HG03108 (cell line): Measurements from ENCODE around the gene FBXW10.
"Not testable (repeated sequence)": the region's sequence is repeated elsewhere in the genome, so short reads cannot be mapped to it uniquely, and the experiment has no call there.

Experiments
- ATAC-seq: cut with Tn5 transposase; IDR thresholded peaks from one replicate; pipeline ENCODE4 v1.9.1; 2021; ENCODE audit warnings: moderate library complexity; ENCODE audit not compliant: unreplicated experiment

FBXW10 gene, protein sequence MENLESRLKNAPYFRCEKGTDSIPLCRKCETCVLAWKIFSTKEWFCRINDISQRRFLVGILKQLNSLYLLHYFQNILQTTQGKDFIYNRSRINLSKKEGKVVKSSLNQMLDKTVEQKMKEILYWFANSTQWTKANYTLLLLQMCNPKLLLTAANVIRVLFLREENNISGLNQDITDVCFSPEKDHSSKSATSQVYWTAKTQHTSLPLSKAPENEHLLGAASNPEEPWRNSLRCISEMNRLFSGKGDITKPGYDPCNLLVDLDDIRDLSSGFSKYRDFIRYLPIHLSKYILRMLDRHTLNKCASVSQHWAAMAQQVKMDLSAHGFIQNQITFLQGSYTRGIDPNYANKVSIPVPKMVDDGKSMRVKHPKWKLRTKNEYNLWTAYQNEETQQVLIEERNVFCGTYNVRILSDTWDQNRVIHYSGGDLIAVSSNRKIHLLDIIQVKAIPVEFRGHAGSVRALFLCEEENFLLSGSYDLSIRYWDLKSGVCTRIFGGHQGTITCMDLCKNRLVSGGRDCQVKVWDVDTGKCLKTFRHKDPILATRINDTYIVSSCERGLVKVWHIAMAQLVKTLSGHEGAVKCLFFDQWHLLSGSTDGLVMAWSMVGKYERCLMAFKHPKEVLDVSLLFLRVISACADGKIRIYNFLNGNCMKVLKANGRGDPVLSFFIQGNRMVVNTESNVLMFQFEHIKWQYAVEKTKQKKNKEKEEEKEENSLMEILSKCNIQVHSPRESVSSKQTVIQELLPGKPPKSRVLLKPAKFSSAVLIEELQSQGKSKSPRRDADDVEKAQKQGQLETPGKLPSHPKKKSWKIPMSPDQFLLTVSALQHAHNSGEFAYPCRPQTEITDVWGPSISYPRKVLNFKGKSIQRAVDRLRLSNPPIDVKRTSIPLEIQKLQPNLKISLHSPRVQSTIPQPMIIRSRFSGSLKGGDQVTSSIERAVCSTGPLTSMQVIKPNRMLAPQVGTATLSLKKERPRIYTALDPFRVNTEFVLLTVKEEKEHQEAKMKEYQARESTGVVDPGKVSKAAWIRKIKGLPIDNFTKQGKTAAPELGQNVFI

GRCh38 chr17:18743699-18744421 is at the start of gene FBXW10:
Gene FBXW10, plus strand, starts transcription at chr17:18744054. Its CDS starts 191 bp downstream, at chr17:18744245.
- not testable (repeated sequence) for ATAC-seq

DNA sequence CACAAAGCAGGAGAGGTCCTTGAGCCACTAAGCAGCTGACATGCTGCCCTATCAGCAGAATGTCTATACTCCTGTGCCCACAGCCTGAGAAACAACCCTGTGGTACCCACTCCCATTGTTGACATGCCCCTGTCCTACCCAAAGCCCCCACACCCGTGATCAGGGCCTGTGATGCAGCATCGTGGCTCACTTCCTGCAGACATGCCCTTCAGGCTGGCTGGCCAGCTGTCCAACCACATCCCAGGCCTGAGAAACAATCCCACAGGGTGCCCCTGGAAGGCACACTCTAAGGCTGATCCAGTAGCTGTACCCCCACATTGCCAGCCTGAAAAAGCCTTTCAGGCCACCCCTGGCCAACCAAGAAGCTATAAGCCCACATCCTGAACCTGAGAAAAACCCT is 48.7 kb upstream of the FBXW10 start:
- ATAC-seq, result not testable (repeated sequence)

- ATAC-seq, result not testable (repeated sequence)
Observed at GRCh38 chr17:18698473-18699103, 45.3 kb upstream of the FBXW10 start.

DNA sequence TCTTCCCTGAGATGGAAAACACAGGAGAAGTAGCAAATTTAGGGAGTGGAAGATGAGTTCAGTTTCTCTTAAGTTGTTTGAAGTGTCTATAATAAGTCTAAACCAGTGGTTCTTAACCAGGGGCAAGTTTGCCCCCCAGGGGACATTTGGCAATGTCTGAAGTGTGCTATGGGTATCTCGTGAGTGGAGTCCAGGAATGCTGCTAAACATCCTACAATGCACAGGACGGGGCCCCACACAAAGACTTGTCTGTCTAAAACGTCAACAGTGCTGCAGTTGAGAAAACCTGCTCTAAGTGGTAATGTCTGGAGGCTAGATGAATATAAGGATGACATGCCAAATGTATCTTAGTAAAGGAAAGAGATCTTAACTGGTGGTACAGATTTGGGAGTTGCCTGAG is 37.9 kb upstream of the FBXW10 start:
- not testable (repeated sequence) for ATAC-seq

- not testable (repeated sequence) for ATAC-seq
Observed at GRCh38 chr17:18708215-18708614, 35.6 kb upstream of the FBXW10 start.

GRCh38 chr17:18712354-18712999 is 31.4 kb upstream of the FBXW10 start:
- ATAC-seq, result not testable (repeated sequence)

DNA sequence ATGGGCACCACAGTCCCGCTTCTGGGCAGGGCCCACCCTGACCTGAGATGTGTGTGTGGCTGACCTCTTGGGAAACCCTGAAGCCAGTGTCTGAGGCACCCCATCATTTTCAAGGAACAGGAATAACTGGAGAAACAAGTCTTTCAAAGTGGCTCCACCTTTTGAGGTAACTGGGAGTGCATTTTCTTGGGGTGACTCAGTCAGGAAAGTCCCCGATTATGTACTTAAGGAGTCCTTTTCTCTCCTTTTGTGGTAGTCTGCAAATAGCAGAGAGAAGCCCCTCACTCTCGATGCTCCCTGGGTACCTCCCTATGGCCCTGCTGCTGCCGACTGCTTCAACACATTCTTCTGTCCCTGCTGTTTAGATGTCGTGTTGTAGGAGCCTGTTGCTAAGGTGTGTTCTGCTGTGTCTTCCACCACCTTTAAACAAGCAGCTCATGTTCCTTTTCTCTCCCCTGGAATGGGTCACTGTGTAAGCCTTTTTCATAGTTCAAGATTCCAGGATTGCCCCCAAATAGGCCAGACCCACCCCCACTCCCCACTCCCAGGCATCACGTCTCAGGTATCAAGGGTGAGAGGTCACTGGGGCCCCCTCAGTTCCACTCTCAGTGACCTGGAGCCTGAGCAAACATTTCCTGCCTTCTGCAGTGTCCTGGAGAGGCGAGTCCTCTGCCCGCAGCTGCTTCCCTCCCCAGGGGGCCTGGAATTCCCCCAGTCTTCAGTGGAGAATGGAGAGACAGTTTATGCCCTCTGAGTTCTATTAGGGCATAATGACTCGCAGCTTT is 25.0 kb upstream of the FBXW10 start:
- ATAC-seq, result not testable (repeated sequence)

- ATAC-seq, result not testable (repeated sequence)
Observed at GRCh38 chr17:18719428-18720110, 24.3 kb upstream of the FBXW10 start.

GRCh38 chr17:18721775-18722547 is 21.9 kb upstream of the FBXW10 start:
- not testable (repeated sequence) for ATAC-seq

DNA sequence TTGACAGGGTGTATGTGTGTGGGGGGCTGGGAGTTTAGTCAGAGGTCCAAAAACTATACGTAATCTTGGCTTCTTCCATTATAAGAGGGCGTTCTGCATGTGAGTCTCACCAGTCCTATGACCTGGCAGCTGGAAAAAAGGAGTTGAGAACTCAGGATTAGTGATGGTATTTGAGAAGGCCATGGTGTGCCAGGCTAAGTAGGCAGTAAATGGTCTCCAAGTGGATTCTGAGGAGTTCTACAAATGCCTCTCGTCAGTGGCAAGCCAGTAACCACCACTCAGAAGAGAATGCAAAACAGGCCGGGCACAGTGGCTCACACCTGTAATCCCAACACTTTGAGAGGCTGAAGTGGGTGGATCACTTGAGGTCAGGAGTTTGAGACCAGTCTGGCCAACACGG is 21.2 kb upstream of the FBXW10 start:
- not testable (repeated sequence) for ATAC-seq

DNA sequence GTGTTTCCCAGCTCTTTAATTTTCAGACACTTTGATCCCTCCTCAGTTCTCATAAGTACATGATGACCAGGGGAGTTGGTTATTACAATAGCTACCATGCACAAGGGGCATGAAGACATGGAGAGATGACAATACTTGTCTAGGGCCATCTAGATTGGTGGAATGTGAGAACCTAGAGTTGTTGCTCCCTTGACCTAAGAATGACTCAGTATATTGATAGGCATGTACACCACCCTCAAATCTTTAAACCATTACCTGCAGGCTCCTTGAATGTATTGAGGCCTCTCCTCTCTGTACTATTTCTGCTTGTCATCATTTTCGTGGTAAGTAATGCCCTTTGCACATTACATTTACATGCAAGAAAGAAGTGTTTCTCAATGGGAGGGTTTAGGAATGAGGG is 20.3 kb upstream of the FBXW10 start:
- not testable (repeated sequence) for ATAC-seq

DNA sequence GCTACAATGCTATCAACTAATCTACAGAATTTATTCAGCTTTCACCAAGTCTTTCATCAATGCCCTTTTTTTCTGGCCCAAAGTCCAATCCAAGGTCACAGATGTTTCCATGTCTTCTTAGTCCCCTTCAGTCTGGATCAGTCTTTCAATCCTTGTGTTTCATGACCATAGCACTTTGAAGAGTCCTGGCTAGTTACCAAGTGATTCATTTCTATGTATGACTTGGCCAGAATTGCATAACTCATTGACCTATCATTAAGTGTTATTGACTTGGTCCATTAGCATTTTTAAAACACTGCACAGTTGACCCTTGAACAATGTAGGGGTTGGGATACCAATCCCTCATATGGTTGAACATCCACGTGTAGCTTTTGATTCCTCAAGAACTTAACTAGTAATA is 11.4 kb upstream of the FBXW10 start:
- not testable (repeated sequence) for ATAC-seq

- ATAC-seq, result not testable (repeated sequence)
Observed at GRCh38 chr17:18733350-18733749, 10.5 kb upstream of the FBXW10 start.

GRCh38 chr17:18739616-18740391 is 4.0 kb upstream of the FBXW10 start:
- ATAC-seq, result not testable (repeated sequence)

DNA sequence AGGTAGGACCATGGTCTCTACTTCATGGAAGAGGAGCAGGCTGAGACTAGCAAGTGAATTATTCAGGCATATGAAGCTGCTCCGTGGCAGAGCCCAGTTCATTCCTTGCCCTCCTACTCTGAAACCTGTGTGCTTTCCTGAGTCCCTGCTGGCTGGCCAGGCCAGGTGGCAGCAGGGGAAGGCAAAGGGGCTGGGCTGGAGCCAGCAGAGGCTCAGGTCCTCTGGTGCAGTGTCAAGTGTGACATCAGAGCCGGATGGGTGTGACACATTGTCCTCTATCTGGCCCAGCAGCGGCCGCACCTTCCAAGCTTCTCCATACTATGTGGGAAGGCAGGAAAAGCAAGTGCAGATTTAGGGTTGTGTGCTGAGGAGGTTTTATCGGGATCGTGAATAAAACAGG is 2.6 kb upstream of the FBXW10 start:
- not testable (repeated sequence) for ATAC-seq

- not testable (repeated sequence) for ATAC-seq
Observed at GRCh38 chr17:18744726-18745125, 872 bp downstream of the FBXW10 start.

DNA sequence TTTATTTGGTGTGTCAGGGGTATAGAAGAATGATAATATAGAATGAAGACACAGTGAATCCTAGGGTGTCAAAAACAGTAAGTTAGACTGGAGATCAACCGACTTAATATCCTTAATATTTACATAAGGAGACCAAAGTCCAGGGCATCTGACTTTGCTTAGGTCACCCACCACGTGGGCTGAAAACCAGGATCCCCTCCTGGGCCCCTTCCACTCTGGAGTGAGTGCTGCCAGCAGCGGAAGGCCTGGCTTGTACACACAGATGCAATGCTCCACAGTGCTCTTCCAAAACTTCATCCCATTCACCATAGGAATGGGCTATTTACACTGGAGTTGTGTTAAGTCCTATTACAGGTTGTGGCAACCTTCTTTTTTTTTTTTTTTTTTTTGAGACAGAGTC is 2.7 kb downstream of the FBXW10 start:
- not testable (repeated sequence) for ATAC-seq
